B cell (primary cell): ENCODE results near the gene C1QL1. TPM values are rescaled to one million over a fixed set of nuclear protein-coding genes. Genes with fewer than 3 reads are reported as not detected.

Source experiments
- ATAC-seq: fragments of 200-7000 bp; cut with Tn5 transposase; one replicate; pipeline ENCODE4 v1.10.0; 2021; ENCODE audit warnings: low read depth, mild to moderate bottlenecking, moderate number of reproducible peaks, moderate library complexity
- CTCF ChIA-PET: fragments of 350-600 bp; sonication (Branson Sonifier 250); formaldehyde crosslinking; loops from one replicate; lab custom pipeline; 2021; ENCODE audit warnings: antibody characterized with exemption, inconsistent platforms; lab: Charles Lee
- POLR2A ChIA-PET: fragments of 350-600 bp; sonication (Branson Sonifier 250); formaldehyde crosslinking; loops from one replicate; lab custom pipeline; 2021; ENCODE audit warnings: antibody characterized with exemption; lab: Charles Lee
- DNase-seq: peaks from one replicate; pipeline ENCODE4 v3.0.0; 2013
- H2AFZ ChIP-seq: 2 replicates; pipeline ENCODE4 v1.6.1; 2012; ENCODE audit warnings: mild to moderate bottlenecking, low read depth, low read length; ENCODE audit not compliant: insufficient read depth, poor library complexity, severe bottlenecking
- H3K27ac ChIP-seq, 2 donors: 1 replicate in 1 of 2; 2 replicates in 1 of 2; pipeline ENCODE4 v1.5.1; 2012 to 2013; ENCODE audit warnings: low read length in 2 of 2, mild to moderate bottlenecking in 2 of 2, moderate library complexity in 1 of 2
- H3K27me3 ChIP-seq, 4 experiments: fragments of 200-600 bp in 1 of 4; sonication (generic) in 1 of 4; replicated peaks in 1 of 4; 1 replicate in 2 of 4; 2 replicates in 2 of 4; pipeline versions ENCODE4 v1.6.1 to v1.7.0; 2013 to 2016; ENCODE audit warnings: low read length in 3 of 4, mild to moderate bottlenecking in 2 of 4, mixed read lengths in 1 of 4, moderate library complexity in 1 of 4; ENCODE audit not compliant: insufficient read depth in 4 of 4, control insufficient read depth in 3 of 4; ENCODE audit errors: control extremely low read depth in 1 of 4
- H3K36me3 ChIP-seq, 2 experiments: replicated peaks in 1 of 2; 1 replicate in 1 of 2; 2 replicates in 1 of 2; pipeline versions ENCODE4 v1.6.1 to v1.7.1; 2013; ENCODE audit warnings: low read length in 1 of 2; ENCODE audit not compliant: insufficient read depth in 2 of 2, control insufficient read depth in 1 of 2; ENCODE audit errors: control extremely low read depth in 1 of 2, extremely low read depth in 1 of 2
- H3K4me1 ChIP-seq, 2 donors: fragments of 200-600 bp in 1 of 2; sonication (generic) in 1 of 2; 1 replicate in 1 of 2; 2 replicates in 1 of 2; pipeline versions ENCODE4 v1.5.1 to v1.6.1; 2013 to 2017; ENCODE audit warnings: low read length in 2 of 2; ENCODE audit not compliant: control insufficient read depth in 2 of 2, insufficient read depth in 2 of 2
- H3K4me2 ChIP-seq: replicated peaks from 2 replicates; pipeline ENCODE3; 2012; ENCODE audit warnings: mild to moderate bottlenecking, low read depth, low read length; ENCODE audit not compliant: poor library complexity, severe bottlenecking
- H3K4me3 ChIP-seq, 5 experiments: fragments of 200-600 bp in 1 of 5; sonication (generic) in 1 of 5; 1 replicate in 3 of 5; 2 replicates in 2 of 5; pipeline versions ENCODE4 v1.5.1 to v1.7.0; 2011 to 2016; ENCODE audit warnings: low read length in 4 of 5, mild to moderate bottlenecking in 4 of 5, low read depth in 2 of 5, control low read depth in 1 of 5, moderate library complexity in 1 of 5; ENCODE audit not compliant: insufficient read depth in 1 of 5; ENCODE audit errors: control extremely low read depth in 1 of 5, extremely low read depth in 1 of 5
- H3K79me2 ChIP-seq: fragments of 200-600 bp; sonication (generic); one replicate; pipeline ENCODE4 v1.6.0; 2016; ENCODE audit warnings: low read length; ENCODE audit not compliant: control insufficient read depth, insufficient read depth
- H3K9ac ChIP-seq: fragments of 200-600 bp; sonication (generic); 2 replicates; pipeline ENCODE4 v1.6.1; 2017; ENCODE audit warnings: mild to moderate bottlenecking, low read length, moderate library complexity
- H3K9me3 ChIP-seq, 3 donors: one replicate each; pipeline versions ENCODE4 v1.6.1 to v1.7.1; 2013; ENCODE audit warnings: low read length in 2 of 3; ENCODE audit not compliant: control insufficient read depth in 2 of 3, insufficient read depth in 1 of 3; ENCODE audit errors: control extremely low read depth in 1 of 3
- H4K20me1 ChIP-seq: 2 replicates; pipeline ENCODE4 v1.6.0; 2012; ENCODE audit warnings: mild to moderate bottlenecking, low read length; ENCODE audit not compliant: insufficient read depth, control insufficient read depth, poor library complexity, severe bottlenecking
- H3K27ac Mint-ChIP-seq: one replicate; pipeline ENCODE4 v1.8.0; 2021; ENCODE audit warnings: mixed read lengths
- H3K27me3 Mint-ChIP-seq: one replicate; pipeline ENCODE4 v1.8.0; 2021; ENCODE audit warnings: mixed read lengths
- H3K4me1 Mint-ChIP-seq: one replicate; pipeline ENCODE4 v1.8.0; 2021; ENCODE audit warnings: mixed read lengths
- H3K4me3 Mint-ChIP-seq: one replicate; pipeline ENCODE4 v1.8.0; 2021; ENCODE audit warnings: mixed read lengths
- H3K9me3 Mint-ChIP-seq: one replicate; pipeline ENCODE4 v1.8.0; 2022; ENCODE audit warnings: mixed read lengths; ENCODE audit not compliant: insufficient read depth
- CTCF ChIP-seq: fragments of 200-600 bp; IDR thresholded peaks from one replicate; pipeline ENCODE4 v1.8.0; 2022; ENCODE audit warnings: antibody characterized with exemption, mild to moderate bottlenecking
- EZH2 ChIP-seq: IDR thresholded peaks from 2 replicates; pipeline ENCODE4 v1.6.1; 2012; ENCODE audit warnings: borderline replicate concordance, low read depth, mild to moderate bottlenecking, moderate library complexity, low read length; ENCODE audit not compliant: insufficient read depth, poor library complexity, severe bottlenecking
- WGBS: methylation state at CpG from one replicate; pipeline ENCODE4 v1.1.5; 2013; ENCODE audit warnings: missing lambda C conversion rate; ENCODE audit not compliant: insufficient coverage; 5-methylcytosine and 5-hydroxymethylcytosine counted together
- intact Hi-C: fragments of 100-400 bp; cut with micrococcal nuclease; formaldehyde crosslinking; loops from one replicate; pipeline ENCODE4 v1.10.0; 2022
- polyA minus RNA-seq: library from RNA; depleted of rRNA, polyadenylated mRNA; stranded (reverse); fragments of >200 nt; gene quantifications from 2 replicates; pipeline ENCODE4 v1.2.3, GENCODE V29; 2012
- polyA plus RNA-seq: library from polyadenylated mRNA; depleted of rRNA; stranded (reverse); fragments of >200 nt; gene quantifications from 2 replicates; pipeline ENCODE4 v1.2.3, GENCODE V29; 2012
- total RNA-seq, 2 donors: library from RNA; stranded (reverse); fragments of 120-200 nt in 1 of 2; gene quantifications; 1 replicate in 1 of 2; 2 replicates in 1 of 2; pipeline versions ENCODE4 v1.2.3 to v1.2.4, GENCODE V29; 2013 to 2022

Gene C1QL1
- total RNA-seq (not detected in 2 replicates), polyA plus RNA-seq (not detected in 2 replicates), polyA minus RNA-seq (not detected in 2 replicates)
- total RNA-seq (2013) = not detected

GRCh38 chr17:44968225-44969143 lies at the start of gene C1QL1:
TSS of gene C1QL1 (minus strand) at chr17:44968303. CDS start at chr17:44968048, 255 bp downstream.
- Histone ChIP-seq H3K79me2 (no peaks in the 10 kb centered on the region), H3K4me2 (peak within 1 kb of the TSS; percentile 84), H3K9me3 (peaks cover 0 to 37% (median 0%) of the 10 kb centered on the region in 3 donors), H3K27me3 (peaks cover 0 to 61% (median 35%) of the 10 kb centered on the region in 4 experiments), H3K4me3 (peak within 1 kb of the TSS in 4 of 5 experiments; percentile 25 to 52 (median 48)), H3K4me1 (peaks cover 32 to 45% of the 10 kb centered on the region in 2 donors), H3K27ac (no peak within 1 kb of the TSS), H3K9ac (peak within 1 kb of the TSS; percentile 50), H4K20me1 (peaks cover 4% of the 10 kb centered on the region), H3K36me3 (no peaks in the 10 kb centered on the region), H2AFZ (peak within 1 kb of the TSS; percentile 62)
- 4% methylated on average over 81 of the region's 81 CpGs for WGBS
- H3K27me3 Mint-ChIP-seq = peaks cover 54% of the 10 kb centered on the region
- CTCF ChIA-PET = interaction anchor here (0.7 to 1.5 kb wide), 2 partner anchors 17 to 53 kb away, joined by 3 read pairs; no protein-coding TSS in a partner anchor
- POLR2A ChIA-PET = interaction anchor here (0.6 kb wide), 3 partner anchors 520 to 1123 kb away, joined by 3 to 7 read pairs (median 6); no protein-coding TSS in a partner anchor
- peak; percentile 89 for DNase-seq
- H3K27ac Mint-ChIP-seq = no peak within 1 kb of the TSS
- no peaks in the 10 kb centered on the region for H3K9me3 Mint-ChIP-seq
- ATAC-seq = peak; percentile 98
- intact Hi-C loops = loop anchor here (1.0 kb wide), 3 partner anchors 21 to 93 kb away; partner anchors contain the start of genes EFTUD2, KIF18B and NMT1
- TF ChIP-seq CTCF (no peak), EZH2 (peak; percentile 69)
- H3K4me3 Mint-ChIP-seq = peak within 1 kb of the TSS; percentile 75
- H3K4me1 Mint-ChIP-seq = peaks cover 40% of the 10 kb centered on the region
